Effector CD8-positive, alpha-beta T cell (primary cell): ENCODE results near the gene ASAP2.

Experiments used
- DNase-seq: peaks from one replicate; lab custom pipeline; 2025; lab: John Stamatoyannopoulos, UW

ASAP2 gene

DNA sequence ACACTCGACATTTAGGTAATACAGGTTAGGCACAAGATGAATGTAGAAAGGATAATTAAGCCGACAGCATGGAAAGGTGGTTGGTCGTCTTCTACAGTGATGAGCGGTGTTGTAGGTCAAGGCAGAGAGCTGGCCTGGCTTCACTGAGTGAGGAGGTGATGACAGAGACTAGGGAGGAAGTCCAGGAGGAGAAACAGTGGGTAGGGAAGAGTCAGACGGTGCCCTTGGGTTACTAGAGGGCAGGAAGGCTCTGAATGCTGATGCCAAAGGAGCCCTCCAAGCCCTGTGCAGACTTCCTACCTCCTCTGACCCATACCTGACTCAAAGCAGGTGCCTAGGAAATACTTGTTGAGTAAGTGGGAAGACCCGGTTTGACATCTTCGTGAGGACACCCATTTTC lies 116.0 kb downstream of the ASAP2 start:
- DNase-seq = no peak

DNA sequence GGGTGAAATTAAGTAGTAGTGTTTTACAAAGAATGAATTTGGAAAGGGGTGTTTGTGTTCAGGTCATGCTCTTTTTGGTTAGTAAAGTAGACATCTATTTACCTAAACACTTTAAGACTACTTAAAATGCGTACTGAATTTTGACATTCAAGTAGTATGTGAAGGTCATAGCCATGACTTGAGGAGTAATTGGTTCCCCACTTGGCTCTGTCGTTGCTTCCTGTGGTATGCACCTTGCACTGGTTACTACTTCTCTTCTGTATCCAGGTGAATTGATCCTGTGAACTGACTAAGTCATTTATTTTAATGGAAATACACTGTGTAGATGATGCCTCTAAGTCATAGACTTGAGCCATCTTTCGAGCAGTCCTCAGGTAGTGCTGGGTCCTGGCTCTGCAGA lies 118.8 kb downstream of the ASAP2 start:
- no peak for DNase-seq

GRCh38 chr2:9326975-9327374 lies 120.4 kb downstream of the ASAP2 start:
- DNase-seq = no peak

DNA sequence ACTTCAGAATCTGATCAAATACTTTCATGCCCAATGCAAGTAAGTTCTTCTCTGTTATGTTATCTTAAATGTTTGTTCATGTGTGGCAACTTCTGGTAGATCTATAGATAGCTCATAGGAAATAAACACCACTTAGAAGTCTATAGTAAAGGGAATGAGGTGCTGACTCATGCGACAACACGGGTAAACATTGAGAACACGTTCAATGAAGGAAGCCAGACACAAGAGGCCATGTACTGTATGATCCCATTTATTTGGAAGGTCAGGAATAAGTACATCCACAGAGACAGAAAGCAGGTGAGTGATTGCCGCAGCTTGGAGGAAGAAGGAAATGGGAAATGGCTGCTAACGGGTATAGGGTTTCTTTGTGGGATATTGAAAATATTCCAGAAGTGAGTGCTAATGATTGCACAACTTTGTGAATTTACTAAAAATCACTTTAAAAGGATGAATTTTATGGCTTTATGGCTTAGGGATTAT lies 121.3 kb downstream of the ASAP2 start:
- DNase-seq = no peak

DNA sequence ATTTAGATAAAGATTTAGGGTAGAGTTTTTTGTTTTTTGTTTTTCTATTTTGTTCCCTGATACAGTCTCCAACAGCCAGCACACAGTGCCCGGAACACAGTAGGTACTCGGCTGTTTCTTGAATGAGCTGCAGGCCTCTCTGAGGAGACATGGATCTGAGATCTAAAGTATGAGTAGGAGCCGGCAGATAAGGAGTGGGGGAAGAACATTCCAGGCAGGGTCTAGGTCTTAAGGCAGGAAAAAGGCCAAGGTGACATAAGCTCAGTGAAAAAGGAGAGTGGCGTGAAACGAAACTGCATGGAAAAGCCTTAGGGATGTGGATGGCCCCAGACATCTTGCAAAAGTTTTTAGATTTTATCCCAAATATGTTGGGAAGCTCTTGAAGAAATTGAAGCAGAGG lies 122.3 kb downstream of the ASAP2 start:
- no peak for DNase-seq

GRCh38 chr2:9329497-9329896 lies 122.9 kb downstream of the ASAP2 start:
- DNase-seq = no peak

GRCh38 chr2:9330612-9331270 lies 124.1 kb downstream of the ASAP2 start:
- DNase-seq = no peak

GRCh38 chr2:9331704-9332103 lies 125.1 kb downstream of the ASAP2 start:
- no peak for DNase-seq

- no peak for DNase-seq
Observed at GRCh38 chr2:9332136-9332852, 125.7 kb downstream of the ASAP2 start.

GRCh38 chr2:9332853-9333245 lies 126.2 kb downstream of the ASAP2 start:
- no peak for DNase-seq

DNA sequence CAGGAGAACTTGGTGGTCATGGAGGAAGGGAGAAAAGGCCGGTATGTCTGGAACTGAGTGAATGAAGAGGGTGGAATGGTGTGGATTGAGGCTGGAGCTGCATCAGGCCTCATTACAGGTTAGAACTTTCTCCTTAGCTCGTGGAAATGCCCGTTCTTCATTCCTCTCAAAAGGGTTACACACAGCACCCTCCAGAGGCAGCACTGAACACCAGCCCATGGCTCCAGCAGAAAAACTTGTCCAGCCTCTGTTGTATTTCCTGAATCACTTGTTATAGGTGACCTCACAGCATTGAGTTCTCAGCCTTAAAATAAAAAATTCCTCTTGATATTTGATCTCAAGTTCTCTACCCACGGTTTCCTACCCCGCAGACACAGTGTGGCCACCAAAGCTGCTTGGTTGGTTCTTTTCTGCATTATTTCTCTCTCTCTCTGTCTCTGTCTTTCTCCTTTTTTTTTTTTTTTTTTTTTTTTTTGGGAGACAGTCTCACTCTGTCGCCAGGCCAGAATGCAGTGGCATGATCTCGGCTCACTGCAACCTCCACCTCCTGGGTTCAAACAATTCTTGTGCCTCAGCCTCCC lies 127.1 kb downstream of the ASAP2 start:
- DNase-seq = no peak

DNA sequence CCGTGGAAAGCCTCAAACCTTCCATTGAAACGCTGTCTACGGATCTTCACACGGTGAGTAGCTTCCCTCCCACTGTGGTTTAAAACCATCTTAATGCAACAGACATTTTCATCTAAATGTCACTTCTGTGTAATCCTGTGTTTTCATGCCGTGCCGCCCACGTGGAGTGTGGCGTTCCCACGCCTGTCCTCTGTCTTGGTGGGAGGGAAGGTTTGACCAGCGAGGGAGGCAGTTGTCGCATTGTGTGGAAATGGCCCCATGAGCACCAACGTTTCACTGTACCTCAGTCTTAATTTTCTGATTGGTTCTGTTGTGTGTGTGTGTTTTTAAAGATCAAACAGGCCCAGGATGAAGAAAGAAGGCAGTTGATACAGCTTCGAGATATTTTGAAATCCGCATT lies 128.1 kb downstream of the ASAP2 start:
- DNase-seq = no peak

GRCh38 chr2:9335322-9335832 lies 128.8 kb downstream of the ASAP2 start:
- DNase-seq = no peak

- no peak for DNase-seq
Observed at GRCh38 chr2:9336241-9336575, 129.6 kb downstream of the ASAP2 start.

- no peak for DNase-seq
Observed at GRCh38 chr2:9336576-9337314, 130.1 kb downstream of the ASAP2 start.

DNA sequence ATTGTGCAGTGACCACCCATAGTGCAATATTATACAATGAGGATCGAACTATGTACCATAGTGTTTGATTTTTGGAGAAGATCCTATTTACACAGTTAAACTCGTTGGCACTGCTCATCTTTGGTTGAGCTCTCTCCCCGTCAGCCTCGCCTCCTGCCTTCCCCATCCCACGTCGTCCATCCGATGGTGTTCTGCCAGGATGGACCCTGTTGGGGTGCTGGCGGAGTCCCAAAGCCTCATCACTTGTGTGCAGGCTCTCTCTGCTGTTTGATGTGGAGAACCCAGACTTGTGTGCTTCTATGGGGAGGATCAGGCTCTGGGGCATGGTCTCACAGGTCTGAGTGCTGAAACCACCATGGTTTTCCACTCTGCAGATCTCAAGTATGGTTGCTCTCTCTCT lies 131.3 kb downstream of the ASAP2 start:
- DNase-seq = no peak

DNA sequence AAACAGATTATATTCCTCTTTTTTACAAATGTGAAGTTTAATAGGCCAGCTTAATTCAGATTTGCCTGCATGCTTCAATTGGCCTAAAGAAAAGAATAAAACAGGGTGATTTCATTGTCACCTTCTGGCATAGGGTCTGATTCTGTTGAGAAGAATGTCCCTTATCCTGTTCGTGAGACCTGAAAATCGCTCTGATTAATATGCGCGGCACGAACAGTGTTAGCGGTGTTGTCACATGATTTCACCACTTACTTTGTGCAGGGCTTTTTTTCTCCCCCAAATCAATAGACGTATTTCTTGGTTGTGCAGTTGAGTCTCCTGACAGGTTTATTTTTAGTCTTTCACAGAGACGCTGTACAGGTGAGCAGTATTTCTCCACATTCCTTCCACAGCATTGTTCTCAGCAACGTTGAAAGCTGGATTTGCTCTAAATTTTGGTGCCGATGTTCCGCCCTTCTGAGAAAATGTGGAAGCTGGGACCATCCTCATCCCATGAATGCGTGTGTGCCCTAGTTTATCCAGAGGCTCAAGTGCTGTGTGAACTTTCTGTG lies 134.8 kb downstream of the ASAP2 start:
- no peak for DNase-seq

- DNase-seq = no peak
Observed at GRCh38 chr2:9342659-9343058, 136.0 kb downstream of the ASAP2 start.

DNA sequence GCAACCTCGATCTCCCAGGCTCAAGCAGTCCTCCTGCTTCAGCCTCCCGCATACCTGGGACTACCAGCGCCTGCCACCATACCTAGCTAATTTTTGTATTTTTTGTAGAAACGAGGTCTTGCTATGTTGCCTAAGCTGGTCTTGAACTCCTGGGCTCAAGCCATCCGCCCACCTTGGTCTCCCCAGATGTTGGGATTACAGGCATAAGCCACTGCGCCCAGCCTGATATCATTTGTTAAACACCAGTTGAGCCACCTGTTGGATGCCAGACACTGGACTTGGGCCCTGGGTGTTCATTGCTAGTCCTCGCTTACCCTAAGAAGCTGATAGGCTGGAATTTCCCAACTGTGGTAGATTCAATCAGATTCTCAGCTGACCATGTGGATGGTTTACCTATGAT lies 136.9 kb downstream of the ASAP2 start:
- DNase-seq = no peak

DNA sequence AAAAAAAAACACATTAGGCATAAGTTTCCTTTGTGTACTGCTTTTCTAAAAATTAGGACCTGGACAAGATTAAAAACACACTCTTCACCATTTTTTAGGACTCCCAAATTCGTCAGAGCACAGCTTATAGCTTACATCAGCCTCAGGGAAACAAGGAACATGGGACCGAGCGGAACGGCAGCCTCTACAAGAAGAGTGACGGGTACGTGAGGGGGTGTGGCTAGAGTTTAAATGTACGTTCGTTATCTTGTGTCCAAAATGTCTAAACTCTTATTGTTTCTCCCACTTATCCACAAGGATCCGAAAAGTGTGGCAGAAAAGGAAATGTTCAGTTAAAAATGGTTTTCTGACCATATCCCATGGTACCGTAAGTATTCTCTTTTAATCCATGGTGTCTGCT lies 137.8 kb downstream of the ASAP2 start:
- DNase-seq = no peak

DNA sequence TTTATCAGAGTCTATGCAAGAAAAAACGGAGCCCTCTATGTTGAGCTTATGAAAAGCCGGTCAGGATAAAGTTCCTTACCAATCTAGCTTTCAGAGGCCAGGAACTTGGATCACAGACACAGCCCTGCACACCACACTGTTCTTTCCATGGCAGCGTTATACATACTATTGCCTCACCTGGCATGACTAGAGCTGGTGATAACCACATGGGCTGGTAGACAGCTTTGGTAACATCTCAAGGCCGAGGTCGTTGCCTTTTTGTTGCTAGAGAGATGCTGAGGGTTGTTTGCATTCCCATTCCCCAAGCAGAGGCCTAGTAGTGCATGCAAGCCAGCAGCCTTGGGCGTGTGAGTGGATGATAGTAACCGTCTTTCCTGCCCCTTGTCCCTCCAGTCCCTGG lies 138.7 kb downstream of the ASAP2 start:
- DNase-seq = no peak

GRCh38 chr2:9345997-9346396 lies 139.4 kb downstream of the ASAP2 start:
- DNase-seq = no peak
